IMR-90 (cell line): ENCODE data around the gene FGD3. TPM values are rescaled to one million over a fixed set of nuclear protein-coding genes. Genes with fewer than 3 reads are reported as not detected.

Experiments used
- ATAC-seq: fragments of 200-7000 bp; cut with Tn5 transposase; 2 replicates; pipeline ENCODE4 v1.9.1; 2020; ENCODE audit warnings: low read depth, mild to moderate bottlenecking, moderate library complexity
- BruUV-seq: library from RNA; stranded (reverse); fragments of 400-500 nt; replicated peaks from 2 replicates; lab custom pipeline; 2021; lab: Mats Ljungman, UMichigan
- CTCF ChIA-PET: fragments of 300-600 bp; formaldehyde crosslinking; extraction: SDS; loops from one replicate; lab custom pipeline; 2021; ENCODE audit warnings: antibody characterized with exemption; lab: Yijun Ruan, JAX
- POLR2A ChIA-PET: fragments of 300-600 bp; sonication (Branson Sonifier 250); formaldehyde crosslinking; loops from one replicate; lab custom pipeline; 2022; ENCODE audit warnings: antibody characterized with exemption; ENCODE audit not compliant: unreplicated experiment; lab: Charles Lee
- DNase-seq: peaks from one replicate; pipeline ENCODE4 v3.0.0; 2013
- H2AFZ ChIP-seq: replicated peaks from 2 replicates; pipeline ENCODE3; 2013; ENCODE audit warnings: low read length, mild to moderate bottlenecking; ENCODE audit not compliant: poor library complexity
- H2AK5ac ChIP-seq: 2 replicates; pipeline ENCODE4 v1.6.1; 2013; ENCODE audit warnings: low read depth, low read length, inconsistent platforms
- H2AK9ac ChIP-seq: replicated peaks from 2 replicates; pipeline ENCODE3; 2013; ENCODE audit warnings: mild to moderate bottlenecking, low read depth, low read length, moderate library complexity; ENCODE audit not compliant: poor library complexity
- H2BK120ac ChIP-seq: 2 replicates; pipeline ENCODE4 v1.6.1; 2013; ENCODE audit warnings: low read depth, low read length, inconsistent platforms
- H2BK15ac ChIP-seq: 3 replicates; pipeline ENCODE4 v1.6.1; 2013; ENCODE audit warnings: low read depth, low read length, inconsistent platforms
- H2BK20ac ChIP-seq: 2 replicates; pipeline ENCODE4 v1.6.1; 2013; ENCODE audit warnings: low read depth, mild to moderate bottlenecking, inconsistent platforms, low read length, moderate library complexity
- H2BK5ac ChIP-seq: 2 replicates; pipeline ENCODE4 v1.6.1; 2013; ENCODE audit warnings: mild to moderate bottlenecking, low read depth, low read length, inconsistent platforms; ENCODE audit not compliant: poor library complexity, severe bottlenecking
- H3K14ac ChIP-seq: replicated peaks from 2 replicates; pipeline ENCODE4 v1.6.1; 2013; ENCODE audit warnings: low read depth, low read length, inconsistent platforms
- H3K18ac ChIP-seq: 2 replicates; pipeline ENCODE4 v1.6.1; 2013; ENCODE audit warnings: low read depth, low read length, control low read depth
- H3K23ac ChIP-seq: 2 replicates; pipeline ENCODE4 v1.6.1; 2013; ENCODE audit warnings: low read depth, low read length, inconsistent platforms
- H3K27ac ChIP-seq: 2 replicates; pipeline ENCODE4 v1.5.1; 2013; ENCODE audit warnings: mild to moderate bottlenecking, control low read depth, low read length; ENCODE audit not compliant: insufficient read depth
- H3K27me3 ChIP-seq: 2 replicates; pipeline ENCODE4 v1.6.1; 2013; ENCODE audit warnings: low read length; ENCODE audit not compliant: control insufficient read depth, insufficient read depth
- H3K36me3 ChIP-seq: 2 replicates; pipeline ENCODE4 v1.6.1; 2013; ENCODE audit warnings: low read length, mixed read lengths; ENCODE audit not compliant: control insufficient read depth, insufficient read depth
- H3K4ac ChIP-seq: 2 replicates; pipeline ENCODE4 v1.6.1; 2013; ENCODE audit warnings: low read depth, low read length, inconsistent platforms
- H3K4me1 ChIP-seq: 2 replicates; pipeline ENCODE4 v1.6.1; 2013; ENCODE audit warnings: low read length, mixed read lengths; ENCODE audit not compliant: control insufficient read depth, insufficient read depth
- H3K4me2 ChIP-seq: 2 replicates; pipeline ENCODE4 v1.6.1; 2013; ENCODE audit warnings: low read depth, mild to moderate bottlenecking, control low read depth, low read length, moderate library complexity
- H3K4me3 ChIP-seq: 2 replicates; pipeline ENCODE4 v1.5.1; 2013; ENCODE audit warnings: low read depth, mild to moderate bottlenecking, control low read depth, low read length, moderate library complexity; ENCODE audit not compliant: insufficient read depth
- H3K56ac ChIP-seq: 2 replicates; pipeline ENCODE4 v1.6.1; 2013; ENCODE audit warnings: low read length, inconsistent platforms; ENCODE audit not compliant: insufficient read depth; ENCODE audit errors: extremely low read depth
- H3K79me1 ChIP-seq, 2 experiments: 2 replicates each; pipeline ENCODE4 v1.6.1; 2013; ENCODE audit warnings: low read length in 2 of 2, inconsistent platforms in 1 of 2, low read depth in 1 of 2
- H3K9ac ChIP-seq: 2 replicates; pipeline ENCODE4 v1.6.1; 2013; ENCODE audit warnings: low read depth, low read length, control low read depth
- H3K9me1 ChIP-seq: 2 replicates; pipeline ENCODE4 v1.6.1; 2013; ENCODE audit warnings: low read length, inconsistent platforms; ENCODE audit not compliant: insufficient read depth
- H3K9me3 ChIP-seq: 2 replicates; pipeline ENCODE4 v1.6.1; 2013; ENCODE audit warnings: low read length; ENCODE audit not compliant: control insufficient read depth, insufficient read depth
- H4K20me1 ChIP-seq: 2 replicates; pipeline ENCODE4 v1.6.1; 2013; ENCODE audit warnings: low read length, inconsistent platforms; ENCODE audit not compliant: insufficient read depth
- H4K5ac ChIP-seq: 2 replicates; pipeline ENCODE4 v1.6.1; 2013; ENCODE audit warnings: mild to moderate bottlenecking, low read depth, low read length, control low read depth
- H4K8ac ChIP-seq, 2 experiments: 2 replicates each; pipeline ENCODE4 v1.6.1; 2013; ENCODE audit warnings: low read depth in 2 of 2, low read length in 2 of 2, control low read depth in 1 of 2, inconsistent platforms in 1 of 2
- H4K91ac ChIP-seq: 2 replicates; pipeline ENCODE4 v1.6.1; 2013; ENCODE audit warnings: low read depth, low read length, inconsistent platforms; ENCODE audit not compliant: insufficient read depth
- BHLHE40 ChIP-seq: fragments of 150-350 bp; IDR thresholded peaks from 2 replicates; pipeline ENCODE4 v1.6.1; 2016; ENCODE audit warnings: mild to moderate bottlenecking, low read depth, low read length
- CEBPB ChIP-seq: IDR thresholded peaks from 2 replicates; pipeline ENCODE4 v1.6.1; 2012; ENCODE audit warnings: low read depth, low read length, improper control_type of control experiment
- CHD1 ChIP-seq: IDR thresholded peaks from 2 replicates; pipeline ENCODE4 v1.6.1; 2012; ENCODE audit warnings: low read depth, low read length, improper control_type of control experiment
- MAZ ChIP-seq: IDR thresholded peaks from 2 replicates; pipeline ENCODE4 v1.6.1; 2012; ENCODE audit warnings: low read depth, mild to moderate bottlenecking, low read length, improper control_type of control experiment, moderate library complexity, borderline replicate concordance
- MXI1 ChIP-seq: IDR thresholded peaks from 2 replicates; pipeline ENCODE4 v1.6.1; 2012; ENCODE audit warnings: low read depth, mild to moderate bottlenecking, low read length, moderate library complexity, borderline replicate concordance
- NFE2L2 ChIP-seq: fragments of 150-350 bp; IDR thresholded peaks from 2 replicates; pipeline ENCODE4 v1.6.1; 2016; ENCODE audit warnings: low read depth, mild to moderate bottlenecking, low read length
- POLR2A ChIP-seq: IDR thresholded peaks from 2 replicates; pipeline ENCODE4 v1.6.1; 2012; ENCODE audit warnings: mild to moderate bottlenecking, low read depth, low read length
- RAD21 ChIP-seq: IDR thresholded peaks from 2 replicates; pipeline ENCODE4 v1.6.1; 2012; ENCODE audit warnings: low read length, improper control_type of control experiment
- RCOR1 ChIP-seq: IDR thresholded peaks from 2 replicates; pipeline ENCODE4 v1.6.1; 2012; ENCODE audit warnings: mild to moderate bottlenecking, low read length, improper control_type of control experiment; ENCODE audit not compliant: insufficient replicate concordance
- SMC3 ChIP-seq: fragments of 150-350 bp; IDR thresholded peaks from 2 replicates; pipeline ENCODE4 v1.6.1; 2016; ENCODE audit warnings: low read depth, mild to moderate bottlenecking, antibody characterized with exemption, low read length, moderate library complexity
- WGBS, 2 experiments: methylation state at CpG; one replicate each; pipeline versions ENCODE4 v1.1.5 to v1.1.7; 2013; ENCODE audit warnings: missing lambda C conversion rate in 2 of 2; ENCODE audit not compliant: insufficient read length in 1 of 2; ENCODE audit errors: extremely low coverage in 2 of 2; 5-methylcytosine and 5-hydroxymethylcytosine counted together
- dilution Hi-C: fragments of 300-500 bp; cut with HindIII; formaldehyde crosslinking; loops from one replicate; pipeline ENCODE4 v1.14.3; 2018; ENCODE audit warnings: low sequenced_read_pairs; ENCODE audit not compliant: unreplicated experiment
- in situ Hi-C: fragments of 300-500 bp; cut with MboI; formaldehyde crosslinking; loops from 3 replicates; pipeline ENCODE4 v1.14.3; 2019; ENCODE audit warnings: low sequenced_read_pairs, inconsistent platforms, mixed read lengths
- intact Hi-C: fragments of 100-400 bp; cut with micrococcal nuclease; formaldehyde crosslinking; loops from 2 replicates; pipeline ENCODE4 v1.10.0; 2022
- polyA plus RNA-seq, 3 experiments: library from polyadenylated mRNA; depleted of rRNA; stranded (reverse); fragments of >200 nt; gene quantifications; 2 replicates each; pipeline ENCODE4 v1.2.3, GENCODE V29; 2012; ENCODE audit warnings: low replicate concordance in 1 of 3
- total RNA-seq: library from RNA; depleted of rRNA; stranded (reverse); fragments of >200 nt; gene quantifications from 2 replicates; pipeline ENCODE4 v1.2.3, GENCODE V29; 2012
- TF ChIP-seq, protein P1 (sequence below): conservative IDR thresholded peaks from 2 replicates; pipeline ENCODE4 v1.5.1; 2012; ENCODE audit warnings: mild to moderate bottlenecking, low read depth, low read length, improper control_type of control experiment

The FGD3 gene
- total and polyA plus RNA-seq, 2 of the 4 experiments (the other 2 are of a cell fraction): not detected

GRCh38 chr9:93010056-93010455 lies 62.7 kb downstream of the FGD3 start:
- no peaks in the 10 kb centered on the region for H4K20me1 ChIP-seq
- H3K4ac ChIP-seq: no peak overlapping the region
- H3K23ac ChIP-seq: no peak overlapping the region
- H2BK5ac ChIP-seq: no peak overlapping the region
- no peak overlapping the region for H2BK15ac ChIP-seq
- POLR2A ChIA-PET: no interaction called here
- WGBS, 2 experiments: 61% methylated on average over 10 of the region's 13 CpGs; no CpG with 5 or more reads in 1 of the 2 experiments
- peaks cover 2% of the 10 kb centered on the region; the same call in 1 of the 2 replicates for H3K27me3 ChIP-seq
- TF ChIP-seq POLR2A (no peak), MAZ (no peak), RCOR1 (no peak), CEBPB (no peak), CHD1 (no peak), MXI1 (no peak), SMC3 (no peak), RAD21 (no peak), NFE2L2 (no peak), BHLHE40 (no peak)
- TF ChIP-seq, protein P1, sequence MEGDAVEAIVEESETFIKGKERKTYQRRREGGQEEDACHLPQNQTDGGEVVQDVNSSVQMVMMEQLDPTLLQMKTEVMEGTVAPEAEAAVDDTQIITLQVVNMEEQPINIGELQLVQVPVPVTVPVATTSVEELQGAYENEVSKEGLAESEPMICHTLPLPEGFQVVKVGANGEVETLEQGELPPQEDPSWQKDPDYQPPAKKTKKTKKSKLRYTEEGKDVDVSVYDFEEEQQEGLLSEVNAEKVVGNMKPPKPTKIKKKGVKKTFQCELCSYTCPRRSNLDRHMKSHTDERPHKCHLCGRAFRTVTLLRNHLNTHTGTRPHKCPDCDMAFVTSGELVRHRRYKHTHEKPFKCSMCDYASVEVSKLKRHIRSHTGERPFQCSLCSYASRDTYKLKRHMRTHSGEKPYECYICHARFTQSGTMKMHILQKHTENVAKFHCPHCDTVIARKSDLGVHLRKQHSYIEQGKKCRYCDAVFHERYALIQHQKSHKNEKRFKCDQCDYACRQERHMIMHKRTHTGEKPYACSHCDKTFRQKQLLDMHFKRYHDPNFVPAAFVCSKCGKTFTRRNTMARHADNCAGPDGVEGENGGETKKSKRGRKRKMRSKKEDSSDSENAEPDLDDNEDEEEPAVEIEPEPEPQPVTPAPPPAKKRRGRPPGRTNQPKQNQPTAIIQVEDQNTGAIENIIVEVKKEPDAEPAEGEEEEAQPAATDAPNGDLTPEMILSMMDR: no peak
- no peak overlapping the region for H3K27ac ChIP-seq
- no peak overlapping the region for H3K4me3 ChIP-seq
- H3K56ac ChIP-seq: no peak overlapping the region
- H3K9ac ChIP-seq: no peak overlapping the region
- CTCF ChIA-PET: no interaction called here
- no peak overlapping the region for H3K4me2 ChIP-seq
- in situ Hi-C loops (loop anchor here (25.0 kb wide), 1 partner anchor 302 kb away; no protein-coding TSS in a partner anchor), intact Hi-C loops (no loop called here), dilution Hi-C loops (no loop called here)
- H2BK20ac ChIP-seq: no peak overlapping the region
- no TSS peak for BruUV-seq
- no peak overlapping the region for H2AK5ac ChIP-seq
- H4K8ac ChIP-seq: no peak overlapping the region
- H4K91ac ChIP-seq: no peak overlapping the region
- H3K18ac ChIP-seq: no peak overlapping the region
- H3K36me3 ChIP-seq: no peaks in the 10 kb centered on the region
- no peak overlapping the region for H2BK120ac ChIP-seq
- no peaks in the 10 kb centered on the region for H3K4me1 ChIP-seq
- H3K14ac ChIP-seq: no peak overlapping the region
- no peaks in the 10 kb centered on the region for H3K79me1 ChIP-seq
- H2AK9ac ChIP-seq: no peak overlapping the region
- ATAC-seq: no peak
- no peak for DNase-seq
- H2AFZ ChIP-seq: no peak overlapping the region
- no peaks in the 10 kb centered on the region for H3K9me3 ChIP-seq
- no peak overlapping the region for H4K5ac ChIP-seq
- H3K9me1 ChIP-seq: no peaks in the 10 kb centered on the region
